Uterus (tissue), 4 donors: ENCODE measurements around the gene ESR2. TPM values are rescaled to one million over a fixed set of nuclear protein-coding genes. Genes with fewer than 3 reads are reported as not detected.
"Not testable (repeated sequence)": the region's sequence is repeated elsewhere in the genome, so short reads cannot be mapped to it uniquely, and the experiment has no call there.

Source experiments
- DNase-seq, 2 donors: peaks; one replicate each; pipeline ENCODE4 v3.0.0-alpha.2; 2019 to 2020
- H3K27ac ChIP-seq, 2 donors: fragments of 200-600 bp; sonication (generic); 1 replicate in 1 of 2; 2 replicates in 1 of 2; pipeline ENCODE4 v1.5.1; 2016 to 2018
- H3K27me3 ChIP-seq, 2 donors: fragments of 200-600 bp; sonication (generic); one replicate each; pipeline ENCODE4 v1.5.1; 2018 to 2019; ENCODE audit warnings: control low read depth in 1 of 2
- H3K36me3 ChIP-seq, 2 donors: fragments of 200-600 bp; sonication (generic); one replicate each; pipeline ENCODE4 v1.5.1; 2019; ENCODE audit warnings: control low read depth in 1 of 2
- H3K4me1 ChIP-seq, 2 donors: fragments of 200-600 bp; sonication (generic); one replicate each; pipeline ENCODE4 v1.5.1; 2018 to 2019; ENCODE audit warnings: control low read depth in 1 of 2
- H3K4me3 ChIP-seq, 2 donors: fragments of 200-600 bp; sonication (generic); 1 replicate in 1 of 2; 2 replicates in 1 of 2; pipeline ENCODE4 v1.5.1; 2018 to 2019; ENCODE audit warnings: mild to moderate bottlenecking in 1 of 2
- H3K9me3 ChIP-seq, 2 donors: fragments of 200-600 bp; sonication (generic); one replicate each; pipeline ENCODE4 v1.5.1; 2019; ENCODE audit warnings: control low read depth in 1 of 2
- POLR2A ChIP-seq, 2 donors: fragments of 450-650 bp; IDR thresholded peaks; one replicate each; pipeline ENCODE4 v1.6.1; 2016; ENCODE audit warnings: antibody characterized with exemption in 2 of 2, mild to moderate bottlenecking in 1 of 2, moderate library complexity in 1 of 2
- intact Hi-C: fragments of 100-400 bp; cut with DNase I; formaldehyde crosslinking; loops from one replicate; pipeline ENCODE4 v1.15.1; 2023; ENCODE audit warnings: low total_unique reads
- total RNA-seq, 4 donors: library from RNA; depleted of rRNA in 3 of 4; stranded (reverse); fragments of >200 nt in 3 of 4; gene quantifications; one replicate each; pipeline versions ENCODE4 v1.1.0 to v1.2.4, GENCODE V29; 2014 to 2023
- TF ChIP-seq, protein P1 (sequence below), 4 experiments: fragments of 200-600 bp in 2 of 4; fragments of 450-650 bp in 2 of 4; sonication (generic) in 2 of 4; IDR thresholded peaks; one replicate each; pipeline ENCODE4 v1.5.1; 2016 to 2019; ENCODE audit warnings: antibody characterized with exemption in 4 of 4, mild to moderate bottlenecking in 2 of 4, moderate library complexity in 1 of 4
- donor health status: DM: yes; HTN: yes; CAD: no.

ESR2 gene
- total RNA-seq, 4 donors from 2014 or later = 0.41 to 8.2 (median 3.9) TPM

DNA sequence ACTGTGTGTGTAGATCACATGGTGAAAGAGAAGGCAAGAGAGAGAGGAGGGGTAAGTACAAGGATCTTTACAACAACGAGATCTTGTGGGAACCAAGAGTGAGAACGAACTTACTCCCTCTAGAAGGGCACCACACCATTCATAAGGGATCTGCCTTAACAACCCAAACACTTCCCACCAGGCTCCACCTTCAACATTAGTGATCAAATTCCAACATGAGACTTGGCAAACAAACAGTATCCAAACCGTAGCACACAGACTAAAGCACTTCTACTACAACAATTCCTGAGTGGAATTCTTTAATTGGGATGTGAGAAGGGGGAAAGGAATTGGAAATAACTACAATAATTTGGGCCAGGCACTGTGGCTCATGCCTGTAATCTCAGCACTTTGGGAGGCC, 35.0 kb upstream of the ESR2 start:
- intact Hi-C loops = no loop called here

DNA sequence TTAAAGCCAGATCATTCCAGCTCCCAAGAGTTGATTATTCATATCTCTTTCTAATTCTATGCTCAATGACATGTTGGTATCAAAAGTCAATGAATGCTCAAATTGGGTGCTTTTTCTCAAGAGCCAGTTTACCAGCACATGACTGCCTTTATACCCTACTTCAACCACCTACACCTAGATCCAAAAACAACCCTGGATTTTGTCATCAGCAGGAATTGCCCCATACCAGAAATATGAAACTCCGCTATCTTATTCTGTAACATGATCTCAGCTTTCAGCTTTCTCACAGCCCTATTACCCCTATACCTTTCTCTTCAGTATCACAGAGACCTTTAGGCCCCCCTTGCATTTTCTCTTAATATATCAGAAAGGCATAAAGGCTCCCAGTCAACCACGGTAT, 32.3 kb upstream of the ESR2 start:
- intact Hi-C loops = no loop called here
- Histone ChIP-seq H3K27ac (no peak overlapping the region), H3K9me3 (no peaks in the 10 kb centered on the region), H3K4me1 (no peaks in the 10 kb centered on the region), H3K4me3 (no peak overlapping the region), H3K36me3 (no peaks in the 10 kb centered on the region), H3K27me3 (no peaks in the 10 kb centered on the region)
- no peak for DNase-seq
- TF ChIP-seq POLR2A (IDR thresholded peaks at IDR 0.05) = no peak
- TF ChIP-seq, protein P1, sequence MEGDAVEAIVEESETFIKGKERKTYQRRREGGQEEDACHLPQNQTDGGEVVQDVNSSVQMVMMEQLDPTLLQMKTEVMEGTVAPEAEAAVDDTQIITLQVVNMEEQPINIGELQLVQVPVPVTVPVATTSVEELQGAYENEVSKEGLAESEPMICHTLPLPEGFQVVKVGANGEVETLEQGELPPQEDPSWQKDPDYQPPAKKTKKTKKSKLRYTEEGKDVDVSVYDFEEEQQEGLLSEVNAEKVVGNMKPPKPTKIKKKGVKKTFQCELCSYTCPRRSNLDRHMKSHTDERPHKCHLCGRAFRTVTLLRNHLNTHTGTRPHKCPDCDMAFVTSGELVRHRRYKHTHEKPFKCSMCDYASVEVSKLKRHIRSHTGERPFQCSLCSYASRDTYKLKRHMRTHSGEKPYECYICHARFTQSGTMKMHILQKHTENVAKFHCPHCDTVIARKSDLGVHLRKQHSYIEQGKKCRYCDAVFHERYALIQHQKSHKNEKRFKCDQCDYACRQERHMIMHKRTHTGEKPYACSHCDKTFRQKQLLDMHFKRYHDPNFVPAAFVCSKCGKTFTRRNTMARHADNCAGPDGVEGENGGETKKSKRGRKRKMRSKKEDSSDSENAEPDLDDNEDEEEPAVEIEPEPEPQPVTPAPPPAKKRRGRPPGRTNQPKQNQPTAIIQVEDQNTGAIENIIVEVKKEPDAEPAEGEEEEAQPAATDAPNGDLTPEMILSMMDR (IDR thresholded peaks at IDR 0.05) = no peak

More for the DNA sequence above, 35.0 kb upstream of the ESR2 start:
- TF ChIP-seq, protein P1 (IDR thresholded peaks at IDR 0.05) = no peak
- no peak for TF ChIP-seq POLR2A (IDR thresholded peaks at IDR 0.05)
- no peak for DNase-seq
- Histone ChIP-seq H3K27ac (no peak overlapping the region), H3K4me1 (no peaks in the 10 kb centered on the region), H3K27me3 (no peaks in the 10 kb centered on the region), H3K36me3 (no peaks in the 10 kb centered on the region), H3K9me3 (no peaks in the 10 kb centered on the region), H3K4me3 (no peak overlapping the region)

DNA sequence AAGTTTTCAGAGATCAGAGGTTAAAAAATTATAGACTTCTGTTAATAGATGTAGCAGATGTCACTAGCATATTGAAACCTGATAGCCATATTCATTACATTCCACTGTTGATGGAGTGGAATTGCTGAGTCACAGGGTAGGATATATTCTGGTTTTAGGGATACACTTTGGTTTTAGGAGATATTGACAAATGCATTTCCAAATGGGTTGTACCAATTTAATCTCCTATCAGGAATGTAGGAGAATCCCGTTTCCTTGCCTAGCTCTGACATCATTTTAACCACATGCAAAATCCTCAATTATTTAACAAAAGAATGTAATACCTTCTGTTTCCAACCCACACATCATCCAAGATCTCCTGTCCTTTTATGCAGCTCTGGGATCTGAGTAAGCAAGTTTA, 30.7 kb upstream of the ESR2 start:
- no peak overlapping the region for H3K4me3 ChIP-seq
- peaks cover 0 to 3% of the 10 kb centered on the region in 2 donors for H3K27me3 ChIP-seq
- H3K9me3 ChIP-seq = no peaks in the 10 kb centered on the region
- H3K4me1 ChIP-seq = no peaks in the 10 kb centered on the region
- H3K27ac ChIP-seq = no peak overlapping the region
- H3K36me3 ChIP-seq = no peaks in the 10 kb centered on the region
- intact Hi-C loops = no loop called here
- no peak for DNase-seq
- TF ChIP-seq POLR2A (IDR thresholded peaks at IDR 0.05) = no peak
- TF ChIP-seq, protein P1 (IDR thresholded peaks at IDR 0.05) = no peak

DNA sequence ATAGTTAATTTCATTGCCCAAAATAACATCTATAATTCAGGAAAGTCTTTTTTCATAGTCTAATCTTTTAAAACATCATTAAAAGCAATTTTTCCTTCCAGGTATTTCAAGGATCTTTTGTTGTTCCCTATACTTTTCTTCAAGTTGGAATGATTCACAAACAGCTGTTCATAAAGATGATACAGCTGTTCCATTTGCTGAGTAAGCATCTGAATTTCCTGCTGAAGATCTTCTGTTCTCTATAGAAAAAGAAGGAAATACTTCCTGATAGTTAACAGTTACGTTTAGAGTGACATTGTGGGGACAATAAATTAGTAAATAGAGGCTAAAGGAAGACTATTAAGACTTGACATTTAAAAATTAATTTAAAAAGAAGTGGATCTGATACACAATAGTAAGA, 30.3 kb upstream of the ESR2 start:
- no peaks in the 10 kb centered on the region for H3K36me3 ChIP-seq
- H3K27ac ChIP-seq = no peak overlapping the region
- H3K9me3 ChIP-seq = no peaks in the 10 kb centered on the region
- intact Hi-C loops = no loop called here
- no peak for DNase-seq
- H3K27me3 ChIP-seq = peaks cover 0 to 3% of the 10 kb centered on the region in 2 donors
- no peaks in the 10 kb centered on the region for H3K4me1 ChIP-seq
- no peak overlapping the region for H3K4me3 ChIP-seq
- no peak for TF ChIP-seq POLR2A (IDR thresholded peaks at IDR 0.05)
- TF ChIP-seq, protein P1 (IDR thresholded peaks at IDR 0.05) = no peak

DNA sequence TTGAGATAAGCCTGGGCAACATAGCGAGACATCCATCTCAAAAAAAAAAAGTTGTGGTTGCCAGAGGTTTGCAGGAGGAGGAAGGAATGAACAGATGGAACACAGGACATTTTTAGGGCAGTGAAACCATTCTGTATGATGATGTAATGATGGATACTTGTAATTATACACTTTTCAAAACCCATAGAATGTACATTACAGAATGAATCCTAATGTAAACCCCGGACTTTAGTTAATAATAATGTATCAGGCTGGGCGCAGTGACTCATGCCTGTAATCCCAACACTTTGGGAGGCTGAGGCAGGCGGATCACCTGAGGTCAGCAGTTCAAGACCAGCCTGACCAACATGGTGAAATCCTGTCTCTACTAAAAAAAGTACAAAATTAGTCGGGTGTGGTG, 26.2 kb upstream of the ESR2 start:
- H3K9me3 ChIP-seq, DNase-seq, H3K4me3 ChIP-seq, intact Hi-C loops, H3K27ac ChIP-seq, H3K27me3 ChIP-seq, H3K4me1 ChIP-seq, H3K36me3 ChIP-seq: not testable (repeated sequence)

DNA sequence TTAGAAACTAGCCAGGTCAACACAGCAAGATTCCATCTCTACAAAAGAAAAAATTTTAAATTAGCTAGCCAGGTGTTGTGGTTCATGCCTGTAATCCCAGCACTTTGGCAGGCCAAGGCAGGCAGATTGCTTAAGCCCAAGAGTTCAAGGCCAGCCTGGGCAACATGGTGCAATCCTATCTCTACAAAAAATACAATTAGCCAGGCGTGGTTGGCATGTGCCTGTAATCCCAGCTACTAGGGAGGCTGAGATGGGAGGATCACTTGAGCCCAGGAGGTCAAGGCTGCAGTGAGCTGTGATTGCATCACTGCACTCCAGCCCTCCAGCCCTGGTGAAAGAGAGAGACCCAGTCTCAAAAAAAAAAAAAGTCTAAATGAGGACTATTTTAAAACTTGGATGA, 24.5 kb upstream of the ESR2 start:
- H3K4me1 ChIP-seq, intact Hi-C loops, H3K36me3 ChIP-seq, H3K4me3 ChIP-seq, H3K9me3 ChIP-seq, H3K27ac ChIP-seq, DNase-seq, H3K27me3 ChIP-seq: not testable (repeated sequence)
